ENCODE measurements around the gene DEPDC4.

- TF ChIP-seq CTCF (IDR thresholded peaks at IDR 0.05) (no peak), POLR2A (IDR thresholded peaks at IDR 0.05) (no peak)
These were observed 15.0 kb downstream of the DEPDC4 start for GRCh38 chr12:100251917-100252316.
